HG02763 (cell line): ENCODE data around the gene PPM1D.
A peak's percentile ranks its signal among the peaks of the same experiment; 100 is the strongest.
"Not testable (repeated sequence)": the region's sequence is repeated elsewhere in the genome, so short reads cannot be mapped to it uniquely, and the experiment has no call there.

Source experiments
- ATAC-seq: cut with Tn5 transposase; IDR thresholded peaks from one replicate; pipeline ENCODE4 v1.9.1; 2021; ENCODE audit warnings: mild to moderate bottlenecking, moderate library complexity; ENCODE audit not compliant: unreplicated experiment

Gene PPM1D

DNA sequence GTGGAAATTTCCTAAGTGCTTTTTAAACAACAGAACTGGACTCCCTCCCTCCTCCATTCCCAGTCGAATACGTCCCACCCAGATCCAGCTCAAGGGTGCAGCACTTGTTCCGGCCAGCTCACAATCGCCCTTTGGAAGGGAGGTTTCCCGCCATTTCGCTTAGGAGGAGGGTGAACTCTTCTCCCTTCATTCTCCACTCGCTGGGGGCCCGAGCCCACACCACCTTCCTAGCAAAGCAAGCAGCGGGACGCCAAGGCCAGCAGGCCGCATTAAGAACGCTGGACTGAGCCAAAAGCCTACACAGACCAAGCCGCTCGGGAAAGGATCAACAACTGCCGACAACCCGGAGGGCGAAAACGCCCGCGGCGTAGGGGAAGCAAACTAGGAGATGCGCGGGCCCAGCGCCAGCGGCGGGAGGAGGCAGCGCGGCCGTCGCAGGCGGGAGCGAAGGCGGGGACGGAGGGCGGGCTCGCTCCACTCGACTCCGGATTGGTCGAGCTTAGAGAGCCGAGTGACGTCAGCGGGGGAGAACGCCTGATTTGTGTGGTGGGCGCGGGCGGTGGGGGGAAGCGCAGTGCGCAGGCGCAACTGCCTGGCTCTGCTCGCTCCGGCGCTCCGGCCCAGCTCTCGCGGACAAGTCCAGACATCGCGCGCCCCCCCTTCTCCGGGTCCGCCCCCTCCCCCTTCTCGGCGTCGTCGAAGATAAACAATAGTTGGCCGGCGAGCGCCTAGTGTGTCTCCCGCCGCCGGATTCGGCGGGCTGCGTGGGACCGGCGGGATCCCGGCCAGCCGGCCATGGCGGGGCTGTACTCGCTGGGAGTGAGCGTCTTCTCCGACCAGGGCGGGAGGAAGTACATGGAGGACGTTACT lies at the start of gene PPM1D:
Gene PPM1D (plus strand): TSS at position 574 of the 870 bp plus-strand sequence. CDS start 222 bp downstream, at position 796.
- peak; percentile 92 for ATAC-seq

DNA sequence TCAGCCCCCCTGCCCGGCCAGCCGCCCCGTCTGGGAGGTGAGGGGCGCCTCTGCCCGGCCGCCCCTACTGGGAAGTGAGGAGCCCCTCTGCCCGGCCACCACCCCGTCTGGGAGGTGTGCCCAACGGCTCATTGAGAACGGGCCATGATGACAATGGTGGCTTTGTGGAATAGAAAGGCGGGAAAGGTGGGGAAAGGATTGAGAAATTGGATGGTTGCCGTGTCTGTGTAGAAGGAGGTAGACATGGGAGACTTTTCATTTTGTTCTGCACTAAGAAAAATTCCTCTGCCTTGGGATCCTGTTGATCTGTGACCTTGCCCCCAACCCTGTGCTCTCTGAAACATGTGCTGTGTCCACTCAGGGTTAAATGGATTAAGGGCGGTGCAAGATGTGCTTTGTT lies 47.7 kb upstream of the PPM1D start:
- not testable (repeated sequence) for ATAC-seq

DNA sequence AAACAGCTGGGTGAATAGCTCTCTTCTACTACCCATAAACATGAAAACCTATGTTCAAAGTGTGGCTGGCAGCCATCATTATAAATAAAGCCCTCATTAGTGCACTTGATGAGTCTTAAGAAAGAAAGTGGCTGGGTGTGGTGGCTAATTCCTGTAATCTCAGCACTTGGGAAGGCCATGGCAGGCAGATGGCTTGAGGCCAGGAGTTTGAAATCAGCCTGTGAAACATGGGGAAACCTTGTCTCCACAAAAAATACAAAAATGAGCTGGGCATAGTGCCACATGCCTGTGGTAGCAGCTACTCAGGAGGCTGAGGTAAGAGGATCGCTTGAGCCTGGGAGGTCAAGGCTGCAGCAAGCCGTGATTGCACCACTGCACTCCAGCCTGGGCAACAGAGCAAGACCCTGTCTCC lies 45.6 kb upstream of the PPM1D start:
- no peak for ATAC-seq

DNA sequence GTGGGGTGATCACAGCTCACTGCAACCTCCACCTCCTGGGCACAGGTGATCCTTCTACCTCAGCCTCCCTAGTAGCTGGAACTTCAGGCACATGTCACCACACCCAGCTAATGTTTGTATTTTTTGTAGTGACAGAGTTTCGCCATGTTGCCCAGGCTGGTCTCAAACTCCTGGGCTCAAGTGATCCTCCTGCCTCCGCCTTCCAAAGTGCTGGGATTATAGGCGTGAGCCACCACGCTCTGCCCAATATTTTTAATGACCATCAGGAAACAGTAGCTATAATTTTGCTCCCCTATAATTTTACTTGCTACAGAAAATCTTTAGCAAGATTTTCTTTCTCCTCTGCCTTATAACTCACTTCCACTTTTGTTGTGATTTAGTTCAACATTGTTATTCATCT lies 44.2 kb upstream of the PPM1D start:
- ATAC-seq = no peak

DNA sequence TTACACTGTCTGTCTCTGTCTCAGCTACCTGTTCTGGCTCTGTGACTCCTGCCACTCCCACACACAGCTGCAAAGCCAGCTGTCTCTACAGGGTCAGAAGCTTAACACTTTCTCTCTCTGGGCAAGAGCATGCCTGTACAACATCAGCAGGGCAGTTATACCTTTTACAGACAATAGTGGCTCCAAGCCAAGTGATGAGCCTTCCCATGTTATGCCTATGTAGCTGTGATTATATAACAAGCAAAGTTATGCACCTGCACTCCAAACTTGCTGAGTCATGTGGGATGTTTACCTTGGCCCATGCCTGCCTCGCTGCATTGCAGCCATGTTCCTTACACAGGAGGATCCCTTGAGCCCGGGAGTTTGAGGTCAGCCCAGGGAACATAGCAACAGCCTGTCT lies 42.2 kb upstream of the PPM1D start:
- ATAC-seq = no peak

DNA sequence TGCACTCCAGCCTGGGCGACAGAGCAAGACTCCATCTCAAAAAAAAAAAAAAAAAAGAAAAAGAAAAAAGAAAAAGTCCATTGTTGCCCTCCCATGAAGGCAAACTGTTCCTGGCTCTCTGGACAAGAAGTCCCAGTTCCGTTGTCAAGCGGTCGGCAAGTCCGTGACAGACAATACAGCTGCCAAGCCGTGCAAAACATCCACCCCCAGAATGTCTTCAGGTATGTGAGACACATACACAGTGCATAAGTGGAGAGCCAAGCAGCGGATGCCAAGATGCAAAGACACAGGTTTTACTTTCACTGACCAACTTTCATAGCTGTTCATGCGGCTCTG lies 40.4 kb upstream of the PPM1D start:
- no peak for ATAC-seq

DNA sequence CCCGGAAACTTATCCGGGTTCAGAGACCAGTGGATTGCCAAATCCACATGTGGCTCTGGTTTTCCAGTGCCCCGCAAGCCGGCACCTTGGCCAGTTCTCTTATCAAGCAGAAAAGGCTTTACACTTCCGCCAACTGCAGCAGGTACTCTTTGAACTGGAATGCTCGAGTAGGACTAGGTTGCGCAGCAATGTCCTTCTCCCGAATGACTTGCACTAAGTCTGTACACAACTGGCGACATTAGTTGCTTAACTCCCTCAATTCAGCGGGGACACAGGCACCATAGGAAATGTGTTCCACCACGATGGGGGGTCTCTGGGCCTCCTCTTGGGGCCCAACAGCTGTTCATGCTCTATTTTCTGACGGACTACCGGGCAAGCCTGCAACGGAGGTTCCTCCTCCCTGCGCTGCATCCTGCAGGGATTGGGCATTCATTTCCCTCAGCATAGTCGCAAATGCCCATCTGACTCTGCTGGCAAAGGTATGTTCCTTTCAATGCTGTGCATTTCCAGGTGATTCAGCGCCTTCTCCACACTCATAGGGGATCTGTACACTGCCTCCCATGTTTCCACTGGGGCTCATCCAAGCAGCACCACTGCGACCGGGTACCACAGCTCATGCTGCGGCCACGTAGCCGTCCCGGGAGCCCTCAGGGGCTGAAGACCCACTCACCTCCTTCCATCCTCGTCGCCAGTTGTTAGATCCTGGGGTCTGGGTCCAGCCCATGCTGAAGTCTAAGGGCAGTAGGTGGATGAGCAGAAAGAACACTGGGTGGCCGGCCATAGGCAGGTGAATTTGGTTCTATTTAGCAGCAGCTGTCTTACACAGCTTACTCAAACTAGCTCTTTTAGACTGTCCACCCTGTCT lies 39.8 kb upstream of the PPM1D start:
- ATAC-seq = no peak

DNA sequence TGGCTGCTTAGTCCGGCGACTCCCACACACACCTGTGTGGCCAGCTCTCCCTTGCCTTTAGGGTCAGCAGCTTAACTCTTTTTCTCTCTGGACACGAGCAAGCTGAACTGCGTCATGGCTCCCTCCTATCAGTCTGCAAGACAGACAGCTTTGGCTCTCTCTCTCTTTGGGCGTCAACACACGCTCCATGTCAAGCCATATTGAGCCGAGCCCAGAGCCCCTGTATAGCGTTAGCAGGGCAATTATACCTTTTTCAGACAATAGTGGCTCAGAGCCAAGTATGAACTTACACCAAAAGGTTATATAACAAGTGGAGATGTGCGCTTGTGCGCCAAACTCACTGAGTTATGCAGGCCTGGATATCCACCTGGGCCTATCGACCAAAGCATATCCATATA lies 39.1 kb upstream of the PPM1D start:
- ATAC-seq = no peak

DNA sequence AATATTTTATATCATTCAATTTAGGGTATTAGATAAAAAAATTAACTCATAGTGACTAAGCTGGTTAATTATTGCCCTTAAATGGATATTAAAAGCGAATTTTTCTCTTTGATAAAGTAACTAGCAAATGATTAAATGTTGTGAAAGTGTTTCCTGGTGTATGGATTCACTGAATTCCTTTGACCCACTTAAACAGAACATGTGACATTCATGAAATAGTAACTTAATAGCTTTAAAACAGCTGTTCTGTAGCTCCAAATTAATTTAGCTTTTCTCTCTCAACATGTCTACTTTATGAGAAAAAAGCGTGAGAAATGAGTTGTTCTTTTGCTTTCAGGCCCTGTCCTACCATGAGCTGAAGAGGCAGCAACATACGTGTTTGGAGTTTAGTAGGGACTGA lies 37.6 kb upstream of the PPM1D start:
- no peak for ATAC-seq

DNA sequence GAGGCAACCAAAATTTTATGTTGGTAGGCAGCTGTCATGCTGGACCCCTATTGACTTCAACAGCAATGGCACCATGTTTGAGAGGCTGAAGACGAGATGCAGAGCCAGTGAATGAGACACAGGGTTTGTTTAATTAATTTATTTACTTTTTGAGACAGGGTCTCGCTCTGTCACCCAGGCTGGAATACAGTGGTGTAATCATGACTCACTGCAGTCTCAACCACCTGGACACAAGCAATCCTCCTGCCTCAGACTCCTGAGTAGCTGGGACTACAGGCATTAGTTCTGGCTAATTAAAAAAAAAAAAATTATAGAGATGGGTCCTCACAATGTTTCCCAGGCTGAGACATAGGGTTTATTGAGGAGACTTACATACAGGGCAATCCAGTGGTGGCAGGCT lies 36.2 kb upstream of the PPM1D start:
- no peak for ATAC-seq

DNA sequence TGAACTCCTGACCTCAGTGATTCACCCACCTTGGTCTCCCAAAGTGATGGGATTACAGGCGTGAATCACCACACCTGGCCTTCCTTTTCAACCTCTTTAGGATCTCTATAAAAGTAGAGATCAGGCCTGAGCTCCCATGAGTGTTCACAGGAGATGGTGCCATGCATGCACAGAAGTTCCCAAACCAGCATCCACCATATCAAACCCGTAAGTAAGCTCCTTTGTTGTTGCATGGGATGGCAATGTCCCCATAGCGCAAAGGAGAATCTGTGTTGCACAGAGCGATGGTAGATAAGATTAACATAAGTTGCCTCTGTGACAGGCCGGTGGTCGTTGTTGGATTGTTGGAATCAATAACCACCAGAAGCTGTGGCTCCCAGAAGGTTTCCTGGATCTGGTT lies 34.8 kb upstream of the PPM1D start:
- ATAC-seq = no peak

DNA sequence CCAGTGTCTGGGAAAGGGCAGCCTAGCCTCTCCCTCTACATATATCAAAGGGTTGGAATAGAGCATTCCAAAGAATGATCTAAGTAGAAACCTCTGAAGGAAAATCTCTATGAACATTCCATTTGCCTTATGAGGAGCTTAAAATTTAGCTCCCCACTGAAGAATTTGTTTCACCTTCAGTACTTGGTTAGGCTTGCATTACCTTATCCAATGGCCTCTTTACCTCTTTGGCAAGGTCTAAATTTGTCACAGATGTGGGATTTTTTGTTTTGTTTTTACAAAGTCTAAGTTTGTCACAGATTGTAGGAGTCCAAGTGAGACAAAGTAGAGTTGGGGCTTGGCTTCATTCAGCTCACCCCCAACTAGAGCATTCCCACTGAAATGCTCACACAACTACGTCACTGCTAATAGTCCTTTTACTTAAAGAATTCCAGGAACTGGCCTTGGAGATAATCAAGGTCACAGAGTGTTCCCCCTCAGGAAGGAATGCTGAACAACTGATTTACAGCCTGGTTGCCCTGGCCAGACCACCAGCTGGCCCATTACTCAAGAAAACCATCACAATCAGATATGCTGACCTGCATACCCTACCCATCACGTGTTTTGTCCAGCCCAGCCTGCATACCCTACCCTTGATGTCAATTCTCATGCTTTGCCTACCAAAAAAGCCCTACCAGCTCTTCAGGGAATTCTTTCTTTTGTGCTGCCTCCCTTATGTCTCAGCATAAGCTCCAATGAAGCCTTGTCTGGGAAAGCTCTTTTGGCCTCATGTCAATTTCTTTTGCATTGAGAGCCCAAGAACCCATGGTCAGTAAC lies 26.5 kb upstream of the PPM1D start:
- no peak for ATAC-seq

DNA sequence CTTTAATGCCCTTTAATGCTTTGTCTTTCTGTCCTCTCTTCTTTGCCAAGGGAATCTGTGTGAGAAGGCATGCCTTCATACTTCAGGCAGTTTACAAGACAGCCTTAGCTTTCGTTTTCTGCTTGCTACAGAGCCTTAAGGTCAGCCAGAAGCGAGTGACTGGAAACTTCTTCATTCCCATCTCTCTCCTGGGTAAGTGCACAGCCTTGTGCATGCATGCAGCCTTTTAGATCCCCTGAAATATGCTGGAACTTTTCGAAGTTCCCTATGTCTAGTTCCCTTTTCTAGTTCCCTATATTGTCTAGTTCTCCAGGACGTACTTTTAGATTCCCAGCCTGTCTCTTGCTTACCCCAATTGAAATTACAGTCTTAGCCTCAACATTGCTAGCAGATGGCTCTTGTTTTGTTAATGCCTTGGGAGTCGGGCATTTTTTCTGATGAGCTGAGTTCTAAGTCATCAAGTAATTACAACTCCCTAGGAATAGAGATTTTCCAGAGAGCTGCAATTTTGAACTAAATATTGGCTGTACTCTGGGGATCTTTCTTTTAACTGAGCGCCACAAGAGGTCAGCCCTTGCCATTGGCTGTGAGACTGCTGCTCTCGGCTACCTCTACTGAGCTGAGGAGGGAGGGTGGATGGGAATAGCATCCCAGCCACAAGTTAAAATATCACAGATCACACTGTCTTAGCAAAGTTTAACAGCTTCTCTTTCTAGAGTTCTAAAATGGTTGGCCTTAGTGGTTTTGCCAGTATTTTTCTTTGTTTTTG lies 22.7 kb upstream of the PPM1D start:
- ATAC-seq = no peak

DNA sequence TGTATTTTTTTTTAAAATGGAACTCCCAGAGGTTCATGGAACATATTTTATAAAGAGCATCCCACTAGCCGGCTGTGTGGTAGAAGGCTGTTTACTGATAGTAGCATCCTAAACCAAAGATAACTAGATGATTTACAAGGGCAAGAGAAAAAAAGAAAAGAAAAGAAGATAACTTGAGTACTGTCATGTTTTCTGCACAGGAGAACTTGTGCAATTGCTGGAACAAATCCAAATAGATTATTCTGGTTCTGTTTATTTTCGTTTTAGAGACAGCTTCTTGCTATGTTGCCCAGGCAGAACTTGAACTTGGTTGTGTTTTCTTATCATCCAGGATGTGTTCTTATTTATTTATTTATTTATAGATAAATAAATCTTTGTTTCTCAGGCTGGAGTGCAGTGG lies 20.9 kb upstream of the PPM1D start:
- ATAC-seq = no peak

DNA sequence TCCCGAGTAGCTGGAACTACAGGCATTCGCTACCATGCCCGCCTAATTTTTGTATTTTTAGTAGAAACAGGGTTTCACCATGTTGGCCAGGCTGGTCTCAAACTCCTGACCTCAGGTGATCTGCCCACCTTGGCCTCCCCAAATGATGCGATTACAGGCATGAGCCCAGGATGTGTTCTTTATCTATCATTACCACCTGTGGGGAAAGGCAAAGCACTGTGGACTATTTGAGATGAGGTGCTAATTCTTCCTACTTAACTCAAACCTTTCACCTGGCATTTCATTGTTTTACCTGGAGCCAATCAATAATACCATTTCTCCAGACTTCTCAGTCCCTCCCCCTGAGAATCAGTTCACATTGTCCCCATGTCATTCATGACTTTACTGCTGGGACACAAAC lies 20.4 kb upstream of the PPM1D start:
- no peak for ATAC-seq

DNA sequence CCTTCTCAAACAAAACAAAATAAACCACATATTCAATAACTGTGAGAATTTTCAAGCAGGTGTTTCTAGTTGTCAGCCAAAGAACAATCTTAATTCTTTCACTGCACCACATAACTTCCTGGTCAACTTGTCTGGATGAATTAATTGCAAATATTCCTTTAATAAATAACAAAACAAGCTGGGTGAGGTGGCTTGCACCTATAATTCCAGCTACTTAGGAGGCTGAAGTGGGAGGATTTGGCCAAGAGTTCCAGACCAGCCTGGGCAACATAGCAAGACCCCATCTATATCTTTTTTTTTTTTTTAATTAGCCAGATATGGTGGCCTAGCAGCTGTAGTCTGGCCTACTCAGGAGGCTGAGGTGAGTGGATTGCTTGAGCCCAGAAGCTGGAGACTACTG lies 17.0 kb upstream of the PPM1D start:
- ATAC-seq = no peak

DNA sequence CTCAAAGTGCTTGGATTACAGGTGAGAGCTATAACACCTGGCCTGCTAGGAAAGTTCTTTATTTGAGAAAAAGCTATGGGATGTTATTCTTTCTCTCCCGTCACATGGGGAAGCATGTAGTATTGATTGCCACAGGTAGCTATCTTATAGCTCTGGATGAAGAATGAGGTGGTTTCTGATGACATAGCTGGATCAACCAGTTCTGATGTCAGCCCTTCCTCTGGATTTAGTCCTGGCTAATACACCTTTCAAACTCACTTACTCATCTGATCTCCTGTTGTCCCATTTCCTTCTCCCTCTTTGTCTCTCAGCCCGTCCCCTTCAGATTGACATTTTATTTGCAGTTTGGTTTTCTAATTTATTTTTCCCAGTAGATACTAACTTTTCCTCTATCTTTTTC lies 14.1 kb upstream of the PPM1D start:
- ATAC-seq = no peak

DNA sequence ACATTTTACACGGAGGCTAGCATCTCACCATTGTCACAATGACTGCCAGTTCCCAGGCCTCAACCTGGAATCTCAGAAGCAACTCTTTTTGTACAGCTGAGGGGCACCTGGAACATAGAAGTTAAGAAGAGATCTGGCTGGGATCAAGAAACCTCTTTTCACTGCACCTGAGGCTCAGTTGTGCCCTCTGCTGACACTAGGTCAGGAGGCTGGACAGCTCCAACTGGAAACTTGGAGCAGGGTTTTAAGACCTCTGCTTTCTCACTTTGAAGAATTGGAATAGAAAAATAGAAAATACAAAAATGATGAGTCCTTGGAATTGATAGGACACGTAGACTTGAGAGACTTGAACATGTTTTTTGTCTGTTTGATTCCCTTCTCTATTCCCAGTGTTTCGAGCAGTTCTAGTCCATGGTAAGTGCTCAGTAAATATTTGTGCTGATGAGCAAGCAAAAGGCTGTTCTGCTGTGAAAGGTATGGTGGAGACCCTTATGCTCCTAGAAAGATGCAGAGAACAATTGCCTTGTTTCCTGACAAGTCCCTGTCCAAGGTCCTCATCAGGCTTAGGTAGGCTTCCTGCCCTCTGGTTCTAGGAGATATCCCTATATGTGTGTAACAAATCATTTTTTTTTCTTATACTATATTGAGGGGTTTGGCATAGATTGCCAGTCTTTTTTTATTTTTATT lies 13.6 kb upstream of the PPM1D start:
- no peak for ATAC-seq

DNA sequence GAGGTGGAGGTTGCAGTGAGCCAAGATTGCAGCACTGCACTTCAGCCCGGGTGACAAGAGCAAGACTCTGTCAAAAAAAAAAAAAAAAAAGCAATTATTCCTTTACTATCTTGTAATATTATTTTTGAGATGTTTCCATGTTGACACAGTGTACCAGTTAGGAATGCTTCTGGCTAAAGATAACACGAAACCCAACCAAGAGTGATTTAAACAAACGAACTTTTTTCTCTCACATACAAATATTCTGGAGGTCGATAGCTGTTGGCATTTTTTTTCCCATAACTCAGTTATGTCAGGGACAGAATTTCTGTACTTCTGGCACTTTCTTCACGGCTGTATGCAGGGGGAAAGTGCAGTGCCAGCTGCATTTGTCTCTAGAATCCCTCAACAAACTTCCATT lies 9.9 kb upstream of the PPM1D start:
- no peak for ATAC-seq

DNA sequence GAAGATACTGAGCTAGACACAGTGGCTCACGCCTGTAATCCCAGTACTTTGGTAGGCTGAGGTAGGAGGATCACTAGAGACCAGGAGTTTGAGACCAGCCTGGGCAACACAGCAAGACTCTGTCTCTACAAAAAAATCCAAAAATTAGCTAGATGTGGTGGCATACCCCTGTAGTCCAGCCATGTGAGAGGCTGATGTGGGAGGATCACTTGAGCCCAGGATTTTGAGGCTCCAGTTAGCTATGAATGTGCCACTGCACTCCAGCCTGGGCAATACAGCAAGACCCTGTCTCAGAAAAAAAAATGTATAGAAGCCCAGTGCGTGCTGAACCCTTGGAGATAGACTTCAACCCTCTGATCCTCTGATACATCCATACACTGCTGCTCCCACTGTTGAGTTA lies 7.2 kb upstream of the PPM1D start:
- ATAC-seq = no peak
